H9 (cell line): Measurements from ENCODE around the gene ROCK2. TPM values are rescaled to one million over a fixed set of nuclear protein-coding genes. Genes with fewer than 3 reads are reported as not detected.

Source experiments
- DNase-seq: peaks from one replicate; pipeline ENCODE4 v3.0.0-alpha.2; 2017
- H2AFZ ChIP-seq: one replicate; pipeline ENCODE4 v1.6.1; 2013; ENCODE audit warnings: mild to moderate bottlenecking, low read length, control low read depth, moderate library complexity
- H2AK5ac ChIP-seq: 2 replicates; pipeline ENCODE4 v1.6.1; 2013; ENCODE audit warnings: low read length, control low read depth, mixed read lengths; ENCODE audit not compliant: insufficient read length
- H2BK120ac ChIP-seq: one replicate; pipeline ENCODE4 v1.6.1; 2013; ENCODE audit warnings: low read depth, mild to moderate bottlenecking, low read length, control low read depth, inconsistent platforms; ENCODE audit not compliant: poor library complexity, severe bottlenecking
- H2BK12ac ChIP-seq: 2 replicates; pipeline ENCODE4 v1.6.1; 2013; ENCODE audit warnings: low read length, control low read depth, mixed read lengths, low read depth; ENCODE audit not compliant: insufficient read length
- H2BK15ac ChIP-seq: 2 replicates; pipeline ENCODE4 v1.6.1; 2013; ENCODE audit warnings: low read depth, low read length, control low read depth
- H2BK20ac ChIP-seq: one replicate; pipeline ENCODE4 v1.6.1; 2013; ENCODE audit warnings: low read depth, mild to moderate bottlenecking, low read length, control low read depth, inconsistent platforms; ENCODE audit not compliant: poor library complexity, severe bottlenecking
- H2BK5ac ChIP-seq: 2 replicates; pipeline ENCODE4 v1.6.1; 2013; ENCODE audit warnings: low read length, control low read depth, mixed read lengths; ENCODE audit not compliant: insufficient read length
- H3K14ac ChIP-seq: 2 replicates; pipeline ENCODE4 v1.6.1; 2013; ENCODE audit warnings: low read length, control low read depth; ENCODE audit not compliant: insufficient read depth
- H3K18ac ChIP-seq: 2 replicates; pipeline ENCODE4 v1.6.1; 2013; ENCODE audit warnings: low read depth, mild to moderate bottlenecking, mixed read lengths, low read length, control low read depth; ENCODE audit not compliant: insufficient read length
- H3K23ac ChIP-seq: 2 replicates; pipeline ENCODE4 v1.6.1; 2013; ENCODE audit warnings: low read length, control low read depth, mixed read lengths, low read depth; ENCODE audit not compliant: insufficient read length
- H3K23me2 ChIP-seq: 2 replicates; pipeline ENCODE4 v1.6.1; 2013; ENCODE audit warnings: low read depth, mild to moderate bottlenecking, mixed read lengths, low read length, control low read depth; ENCODE audit not compliant: insufficient read length, poor library complexity, severe bottlenecking
- H3K27ac ChIP-seq: 2 replicates; pipeline ENCODE4 v1.5.1; 2013; ENCODE audit warnings: low read length, control low read depth, mixed read lengths, low read depth; ENCODE audit not compliant: insufficient read length
- H3K27me3 ChIP-seq: 2 replicates; pipeline ENCODE4 v1.6.1; 2013; ENCODE audit warnings: low read length, control low read depth, inconsistent platforms; ENCODE audit not compliant: insufficient read depth
- H3K4ac ChIP-seq: 2 replicates; pipeline ENCODE4 v1.6.1; 2013; ENCODE audit warnings: low read depth, mild to moderate bottlenecking, control low read depth, inconsistent platforms, low read length, moderate library complexity
- H3K4me1 ChIP-seq: 2 replicates; pipeline ENCODE4 v1.6.1; 2013; ENCODE audit warnings: low read length, control low read depth, inconsistent platforms; ENCODE audit not compliant: insufficient read depth
- H3K4me2 ChIP-seq: 2 replicates; pipeline ENCODE4 v1.6.1; 2013; ENCODE audit warnings: low read length, control low read depth, mixed read lengths; ENCODE audit not compliant: insufficient read length, insufficient read depth
- H3K56ac ChIP-seq: 2 replicates; pipeline ENCODE4 v1.6.1; 2013; ENCODE audit warnings: low read depth, mild to moderate bottlenecking, mixed read lengths, low read length, control low read depth; ENCODE audit not compliant: insufficient read length
- H3K79me1 ChIP-seq: 2 replicates; pipeline ENCODE4 v1.6.1; 2013; ENCODE audit warnings: low read depth, mild to moderate bottlenecking, moderate library complexity, low read length, control low read depth, inconsistent platforms; ENCODE audit not compliant: insufficient read depth, poor library complexity, severe bottlenecking
- H3K79me2 ChIP-seq: 2 replicates; pipeline ENCODE4 v1.6.1; 2013; ENCODE audit warnings: low read length, control low read depth, inconsistent platforms; ENCODE audit not compliant: insufficient read depth
- H3K9ac ChIP-seq: 2 replicates; pipeline ENCODE4 v1.6.1; 2013; ENCODE audit warnings: low read length, control low read depth, mixed read lengths; ENCODE audit not compliant: insufficient read length; ENCODE audit errors: extremely low read depth
- H3K9me3 ChIP-seq: one replicate; pipeline ENCODE4 v1.6.1; 2013; ENCODE audit warnings: low read depth, low read length, inconsistent platforms; ENCODE audit not compliant: control insufficient read depth
- H3T11ph ChIP-seq: one replicate; pipeline ENCODE4 v1.6.1; 2013; ENCODE audit warnings: mild to moderate bottlenecking, low read length, control low read depth, inconsistent platforms
- H4K20me1 ChIP-seq: one replicate; pipeline ENCODE4 v1.6.1; 2013; ENCODE audit not compliant: control insufficient read depth, insufficient read length, insufficient read depth
- H4K5ac ChIP-seq: 2 replicates; pipeline ENCODE4 v1.6.1; 2013; ENCODE audit warnings: low read depth, mild to moderate bottlenecking, mixed read lengths, low read length, control low read depth; ENCODE audit not compliant: insufficient read length
- H4K8ac ChIP-seq: replicated peaks from 2 replicates; pipeline ENCODE4 v1.6.1; 2013; ENCODE audit warnings: low read length, control low read depth, mixed read lengths, low read depth; ENCODE audit not compliant: insufficient read length
- H4K91ac ChIP-seq: 2 replicates; pipeline ENCODE4 v1.6.1; 2013; ENCODE audit warnings: low read depth, mild to moderate bottlenecking, moderate library complexity, mixed read lengths, low read length, control low read depth; ENCODE audit not compliant: insufficient read length
- H3K27ac Mint-ChIP-seq, 3 experiments: 2 replicates in 2 of 3; 3 replicates in 1 of 3; pipeline ENCODE4 v1.8.0; 2020 to 2021; ENCODE audit warnings: mixed read lengths in 3 of 3, mild to moderate bottlenecking in 1 of 3, moderate library complexity in 1 of 3
- H3K27me3 Mint-ChIP-seq: 2 replicates; pipeline ENCODE4 v1.8.0; 2021; ENCODE audit warnings: low read depth, mild to moderate bottlenecking, moderate library complexity, mixed read lengths
- H3K36me3 Mint-ChIP-seq, 3 experiments: 2 replicates in 2 of 3; 3 replicates in 1 of 3; pipeline ENCODE4 v1.8.0; 2020 to 2021; ENCODE audit warnings: low read depth in 3 of 3, mixed read lengths in 3 of 3; ENCODE audit not compliant: insufficient read depth in 1 of 3
- H3K4me1 Mint-ChIP-seq, 2 experiments: 2 replicates each; pipeline ENCODE4 v1.8.0; 2020; ENCODE audit warnings: mixed read lengths in 2 of 2
- H3K4me3 Mint-ChIP-seq, 2 experiments: 2 replicates in 1 of 2; 3 replicates in 1 of 2; pipeline ENCODE4 v1.8.0; 2020 to 2021; ENCODE audit warnings: mild to moderate bottlenecking in 2 of 2, mixed read lengths in 2 of 2, moderate library complexity in 1 of 2
- H3K9me3 Mint-ChIP-seq, 2 experiments: 2 replicates in 1 of 2; 3 replicates in 1 of 2; pipeline ENCODE4 v1.8.0; 2020; ENCODE audit warnings: mild to moderate bottlenecking in 2 of 2, mixed read lengths in 2 of 2, moderate library complexity in 1 of 2
- CTCF ChIP-seq: fragments of 200-600 bp; sonication (generic); conservative IDR thresholded peaks from 3 replicates; pipeline ENCODE4 v1.8.0; 2021; ENCODE audit warnings: antibody characterized with exemption, mild to moderate bottlenecking
- WGBS: extraction: QIAGEN DNeasy Blood & Tissue Kit; methylation state at CpG from one replicate; pipeline ENCODE4 v1.1.7; 2013; ENCODE audit warnings: missing lambda C conversion rate, low lambda C conversion rate, mixed read lengths; ENCODE audit not compliant: insufficient read length; ENCODE audit errors: extremely low coverage; 5-methylcytosine and 5-hydroxymethylcytosine counted together
- total RNA-seq: library from RNA; stranded (reverse); gene quantifications from 2 replicates; pipeline ENCODE4 v1.2.1, GENCODE V29; 2021

The ROCK2 gene
- total RNA-seq, 1 experiment from 2014 or later = 33.2 TPM

DNA sequence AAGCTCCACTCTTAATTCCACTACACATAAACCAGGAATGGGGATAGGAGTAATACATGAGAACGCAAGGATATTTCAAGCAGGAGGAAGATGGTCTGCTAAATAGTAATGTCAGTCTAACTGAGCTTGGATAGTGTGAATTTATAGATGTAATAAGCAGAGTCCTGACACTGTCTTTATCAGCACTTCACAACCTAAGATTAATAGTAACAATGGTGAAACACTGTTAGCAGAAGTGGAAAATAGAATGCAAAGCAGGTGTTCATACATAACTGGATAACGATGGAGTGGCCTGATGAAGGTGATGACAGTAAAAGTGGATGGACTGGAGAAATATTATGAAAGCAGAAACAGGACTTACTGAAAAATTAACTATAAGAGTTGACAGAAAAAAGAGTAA lies 80.4 kb downstream of the ROCK2 start:
- Histone ChIP-seq H2BK12ac (no peak overlapping the region), H4K5ac (no peak overlapping the region), H2AFZ (no peak overlapping the region), H2BK20ac (no peak overlapping the region), H3K4ac (no peak overlapping the region), H3K4me1 (no peaks in the 10 kb centered on the region), H3K56ac (no peak overlapping the region), H2BK120ac (no peak overlapping the region), H3K4me2 (no peak overlapping the region), H3K23ac (no peak overlapping the region), H3K23me2 (no peaks in the 10 kb centered on the region), H3K79me1 (no peaks in the 10 kb centered on the region), H4K91ac (no peak overlapping the region), H3T11ph (no peak overlapping the region), H3K18ac (no peak overlapping the region), H3K27me3 (no peaks in the 10 kb centered on the region), H3K14ac (no peak overlapping the region), H3K9me3 (no peaks in the 10 kb centered on the region), H3K79me2 (no peaks in the 10 kb centered on the region), H2AK5ac (no peak overlapping the region), H4K20me1 (no peaks in the 10 kb centered on the region), H3K9ac (no peak overlapping the region), H2BK5ac (no peak overlapping the region), H3K27ac (no peak overlapping the region), H2BK15ac (no peak overlapping the region), H4K8ac (no peak overlapping the region)
- H3K27ac Mint-ChIP-seq = no peak overlapping the region
- TF ChIP-seq CTCF = no peak
- DNase-seq = no peak
- no peak overlapping the region for H3K4me3 Mint-ChIP-seq
- H3K36me3 Mint-ChIP-seq = peaks cover 2 to 9% (median 2%) of the 10 kb centered on the region in 3 experiments; a peak in 6 of 7 replicates
- no peaks in the 10 kb centered on the region; a peak in 1 of 5 replicates for H3K9me3 Mint-ChIP-seq
- H3K27me3 Mint-ChIP-seq = no peaks in the 10 kb centered on the region
- no peaks in the 10 kb centered on the region; a peak in 1 of 4 replicates for H3K4me1 Mint-ChIP-seq
- no CpG with 5 or more reads among the region's 2 CpGs for WGBS
